IMR-90 (cell line): ENCODE results near the gene ALAS2. TPM values are rescaled to one million over a fixed set of nuclear protein-coding genes. Genes with fewer than 3 reads are reported as not detected.
"Not testable (repeated sequence)": the region's sequence is repeated elsewhere in the genome, so short reads cannot be mapped to it uniquely, and the experiment has no call there.

Source experiments
- ATAC-seq: fragments of 200-7000 bp; cut with Tn5 transposase; 2 replicates; pipeline ENCODE4 v1.9.1; 2020; ENCODE audit warnings: low read depth, mild to moderate bottlenecking, moderate library complexity
- BruUV-seq: library from RNA; stranded (reverse); fragments of 400-500 nt; replicated peaks from 2 replicates; lab custom pipeline; 2021; lab: Mats Ljungman, UMichigan
- CTCF ChIA-PET: fragments of 300-600 bp; formaldehyde crosslinking; extraction: SDS; loops from one replicate; lab custom pipeline; 2021; ENCODE audit warnings: antibody characterized with exemption; lab: Yijun Ruan, JAX
- POLR2A ChIA-PET: fragments of 300-600 bp; sonication (Branson Sonifier 250); formaldehyde crosslinking; loops from one replicate; lab custom pipeline; 2022; ENCODE audit warnings: antibody characterized with exemption; ENCODE audit not compliant: unreplicated experiment; lab: Charles Lee
- DNase-seq: peaks from one replicate; pipeline ENCODE4 v3.0.0; 2013
- H2AFZ ChIP-seq: replicated peaks from 2 replicates; pipeline ENCODE3; 2013; ENCODE audit warnings: low read length, mild to moderate bottlenecking; ENCODE audit not compliant: poor library complexity
- H2AK5ac ChIP-seq: 2 replicates; pipeline ENCODE4 v1.6.1; 2013; ENCODE audit warnings: low read depth, low read length, inconsistent platforms
- H2AK9ac ChIP-seq: replicated peaks from 2 replicates; pipeline ENCODE3; 2013; ENCODE audit warnings: mild to moderate bottlenecking, low read depth, low read length, moderate library complexity; ENCODE audit not compliant: poor library complexity
- H2BK120ac ChIP-seq: 2 replicates; pipeline ENCODE4 v1.6.1; 2013; ENCODE audit warnings: low read depth, low read length, inconsistent platforms
- H2BK15ac ChIP-seq: 3 replicates; pipeline ENCODE4 v1.6.1; 2013; ENCODE audit warnings: low read depth, low read length, inconsistent platforms
- H2BK20ac ChIP-seq: 2 replicates; pipeline ENCODE4 v1.6.1; 2013; ENCODE audit warnings: low read depth, mild to moderate bottlenecking, inconsistent platforms, low read length, moderate library complexity
- H2BK5ac ChIP-seq: 2 replicates; pipeline ENCODE4 v1.6.1; 2013; ENCODE audit warnings: mild to moderate bottlenecking, low read depth, low read length, inconsistent platforms; ENCODE audit not compliant: poor library complexity, severe bottlenecking
- H3K14ac ChIP-seq: replicated peaks from 2 replicates; pipeline ENCODE4 v1.6.1; 2013; ENCODE audit warnings: low read depth, low read length, inconsistent platforms
- H3K18ac ChIP-seq: 2 replicates; pipeline ENCODE4 v1.6.1; 2013; ENCODE audit warnings: low read depth, low read length, control low read depth
- H3K23ac ChIP-seq: 2 replicates; pipeline ENCODE4 v1.6.1; 2013; ENCODE audit warnings: low read depth, low read length, inconsistent platforms
- H3K27ac ChIP-seq: 2 replicates; pipeline ENCODE4 v1.5.1; 2013; ENCODE audit warnings: mild to moderate bottlenecking, control low read depth, low read length; ENCODE audit not compliant: insufficient read depth
- H3K27me3 ChIP-seq: 2 replicates; pipeline ENCODE4 v1.6.1; 2013; ENCODE audit warnings: low read length; ENCODE audit not compliant: control insufficient read depth, insufficient read depth
- H3K36me3 ChIP-seq: 2 replicates; pipeline ENCODE4 v1.6.1; 2013; ENCODE audit warnings: low read length, mixed read lengths; ENCODE audit not compliant: control insufficient read depth, insufficient read depth
- H3K4ac ChIP-seq: 2 replicates; pipeline ENCODE4 v1.6.1; 2013; ENCODE audit warnings: low read depth, low read length, inconsistent platforms
- H3K4me1 ChIP-seq: 2 replicates; pipeline ENCODE4 v1.6.1; 2013; ENCODE audit warnings: low read length, mixed read lengths; ENCODE audit not compliant: control insufficient read depth, insufficient read depth
- H3K4me2 ChIP-seq: 2 replicates; pipeline ENCODE4 v1.6.1; 2013; ENCODE audit warnings: low read depth, mild to moderate bottlenecking, control low read depth, low read length, moderate library complexity
- H3K4me3 ChIP-seq: 2 replicates; pipeline ENCODE4 v1.5.1; 2013; ENCODE audit warnings: low read depth, mild to moderate bottlenecking, control low read depth, low read length, moderate library complexity; ENCODE audit not compliant: insufficient read depth
- H3K56ac ChIP-seq: 2 replicates; pipeline ENCODE4 v1.6.1; 2013; ENCODE audit warnings: low read length, inconsistent platforms; ENCODE audit not compliant: insufficient read depth; ENCODE audit errors: extremely low read depth
- H3K79me1 ChIP-seq, 2 experiments: 2 replicates each; pipeline ENCODE4 v1.6.1; 2013; ENCODE audit warnings: low read length in 2 of 2, inconsistent platforms in 1 of 2, low read depth in 1 of 2
- H3K9ac ChIP-seq: 2 replicates; pipeline ENCODE4 v1.6.1; 2013; ENCODE audit warnings: low read depth, low read length, control low read depth
- H3K9me1 ChIP-seq: 2 replicates; pipeline ENCODE4 v1.6.1; 2013; ENCODE audit warnings: low read length, inconsistent platforms; ENCODE audit not compliant: insufficient read depth
- H3K9me3 ChIP-seq: 2 replicates; pipeline ENCODE4 v1.6.1; 2013; ENCODE audit warnings: low read length; ENCODE audit not compliant: control insufficient read depth, insufficient read depth
- H4K20me1 ChIP-seq: 2 replicates; pipeline ENCODE4 v1.6.1; 2013; ENCODE audit warnings: low read length, inconsistent platforms; ENCODE audit not compliant: insufficient read depth
- H4K5ac ChIP-seq: 2 replicates; pipeline ENCODE4 v1.6.1; 2013; ENCODE audit warnings: mild to moderate bottlenecking, low read depth, low read length, control low read depth
- H4K8ac ChIP-seq, 2 experiments: 2 replicates each; pipeline ENCODE4 v1.6.1; 2013; ENCODE audit warnings: low read depth in 2 of 2, low read length in 2 of 2, control low read depth in 1 of 2, inconsistent platforms in 1 of 2
- H4K91ac ChIP-seq: 2 replicates; pipeline ENCODE4 v1.6.1; 2013; ENCODE audit warnings: low read depth, low read length, inconsistent platforms; ENCODE audit not compliant: insufficient read depth
- WGBS, 2 experiments: methylation state at CpG; one replicate each; pipeline versions ENCODE4 v1.1.5 to v1.1.7; 2013; ENCODE audit warnings: missing lambda C conversion rate in 2 of 2; ENCODE audit not compliant: insufficient read length in 1 of 2; ENCODE audit errors: extremely low coverage in 2 of 2; 5-methylcytosine and 5-hydroxymethylcytosine counted together
- dilution Hi-C: fragments of 300-500 bp; cut with HindIII; formaldehyde crosslinking; loops from one replicate; pipeline ENCODE4 v1.14.3; 2018; ENCODE audit warnings: low sequenced_read_pairs; ENCODE audit not compliant: unreplicated experiment
- in situ Hi-C: fragments of 300-500 bp; cut with MboI; formaldehyde crosslinking; loops from 3 replicates; pipeline ENCODE4 v1.14.3; 2019; ENCODE audit warnings: low sequenced_read_pairs, inconsistent platforms, mixed read lengths
- intact Hi-C: fragments of 100-400 bp; cut with micrococcal nuclease; formaldehyde crosslinking; loops from 2 replicates; pipeline ENCODE4 v1.10.0; 2022
- polyA plus RNA-seq, 3 experiments: library from polyadenylated mRNA; depleted of rRNA; stranded (reverse); fragments of >200 nt; gene quantifications; 2 replicates each; pipeline ENCODE4 v1.2.3, GENCODE V29; 2012; ENCODE audit warnings: low replicate concordance in 1 of 3
- total RNA-seq: library from RNA; depleted of rRNA; stranded (reverse); fragments of >200 nt; gene quantifications from 2 replicates; pipeline ENCODE4 v1.2.3, GENCODE V29; 2012

The ALAS2 gene
- total and polyA plus RNA-seq, 2 of the 4 experiments (the other 2 are of a cell fraction), result not detected

GRCh38 chrX:54983306-54983705, 47.5 kb downstream of the ALAS2 start:
- H3K9me3 ChIP-seq, dilution Hi-C loops, H4K5ac ChIP-seq, H4K91ac ChIP-seq, H3K23ac ChIP-seq, DNase-seq, H2AK5ac ChIP-seq, H3K27ac ChIP-seq, H2BK15ac ChIP-seq, ATAC-seq, POLR2A ChIA-PET, BruUV-seq, H2BK120ac ChIP-seq, H3K18ac ChIP-seq, H2AFZ ChIP-seq, H3K9me1 ChIP-seq, H3K9ac ChIP-seq, H3K4me2 ChIP-seq, H3K4me3 ChIP-seq, H3K79me1 ChIP-seq, H3K36me3 ChIP-seq, H3K4me1 ChIP-seq, H3K14ac ChIP-seq, H2BK20ac ChIP-seq, H2BK5ac ChIP-seq, H3K27me3 ChIP-seq, CTCF ChIA-PET, H3K4ac ChIP-seq, H3K56ac ChIP-seq, H4K8ac ChIP-seq, in situ Hi-C loops, H2AK9ac ChIP-seq, H4K20me1 ChIP-seq: not testable (repeated sequence)
- no CpG with 5 or more reads among the region's 2 CpGs for WGBS, 2 experiments
- intact Hi-C loops, result loop anchor here (10.0 kb wide), 1 partner anchor 89 kb away; no protein-coding TSS in a partner anchor
